Activated CD8-positive, alpha-beta memory T cell treated with anti-CD3 and anti-CD28 coated beads, Interleukin-2, amount 50 U/mL, for 1 hour (primary cell): ENCODE results near the gene TAPT1.
"Not testable (repeated sequence)": the region's sequence is repeated elsewhere in the genome, so short reads cannot be mapped to it uniquely, and the experiment has no call there.

Experiments used
- DNase-seq: peaks from one replicate; pipeline ENCODE4 v3.0.0-alpha.2; 2020; ENCODE audit errors: extremely low read depth

Gene TAPT1

DNA sequence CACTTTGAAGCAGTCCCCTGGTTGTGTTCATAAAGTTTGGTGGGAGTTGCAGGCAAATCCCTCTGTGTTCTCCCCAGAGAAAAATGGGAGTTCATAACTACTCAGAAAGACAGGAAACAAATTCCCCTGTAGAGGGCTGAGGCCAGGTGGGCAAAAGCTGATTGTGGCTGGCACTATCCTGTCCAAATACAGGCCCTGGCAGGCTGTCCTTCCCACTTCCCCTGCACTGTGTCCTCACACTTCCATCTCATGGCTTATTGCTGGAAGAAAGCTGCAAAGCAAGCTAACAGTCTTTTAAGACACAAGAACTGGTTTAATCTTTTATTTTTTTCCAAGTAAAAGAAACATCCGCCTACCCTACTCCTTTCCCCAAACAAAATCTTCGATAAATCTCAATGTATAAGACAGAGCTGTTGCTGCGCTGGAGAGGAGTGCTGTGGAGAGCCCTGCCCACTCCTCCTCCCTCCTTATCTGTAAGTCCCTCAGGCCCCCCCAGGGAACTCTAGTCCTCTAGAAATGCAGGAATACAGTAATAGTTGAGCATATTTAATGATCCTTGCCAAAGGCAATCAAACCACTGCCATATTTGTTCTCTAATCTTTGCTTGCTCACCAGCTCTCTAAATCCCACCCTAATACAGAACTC, 14.0 kb downstream of the TAPT1 start:
- DNase-seq, result no peak

DNA sequence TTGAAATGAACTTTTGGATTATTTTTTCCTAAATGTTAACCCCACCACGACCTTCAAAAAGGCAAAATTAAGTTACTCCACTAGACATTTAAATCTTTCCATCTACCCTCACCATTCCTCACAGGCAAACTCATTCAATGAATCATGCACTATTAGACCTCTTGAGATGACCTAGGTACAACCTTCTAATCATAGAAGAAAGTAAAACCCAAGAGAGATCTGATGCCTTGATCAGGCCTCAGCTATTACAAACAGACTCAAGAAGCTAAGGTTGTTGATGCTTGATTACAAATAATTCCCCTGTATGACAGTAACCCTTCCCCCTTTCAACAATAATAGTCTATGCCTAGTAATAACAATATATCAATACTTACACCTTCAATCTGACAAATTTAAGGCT, 18.9 kb downstream of the TAPT1 start:
- no peak for DNase-seq

- DNase-seq, result no peak
Observed at GRCh38 chr4:16206848-16207247, 19.4 kb downstream of the TAPT1 start.

- no peak for DNase-seq
Observed at GRCh38 chr4:16206301-16206700, 20.0 kb downstream of the TAPT1 start.

GRCh38 chr4:16205298-16206164, 20.7 kb downstream of the TAPT1 start:
- no peak for DNase-seq

DNA sequence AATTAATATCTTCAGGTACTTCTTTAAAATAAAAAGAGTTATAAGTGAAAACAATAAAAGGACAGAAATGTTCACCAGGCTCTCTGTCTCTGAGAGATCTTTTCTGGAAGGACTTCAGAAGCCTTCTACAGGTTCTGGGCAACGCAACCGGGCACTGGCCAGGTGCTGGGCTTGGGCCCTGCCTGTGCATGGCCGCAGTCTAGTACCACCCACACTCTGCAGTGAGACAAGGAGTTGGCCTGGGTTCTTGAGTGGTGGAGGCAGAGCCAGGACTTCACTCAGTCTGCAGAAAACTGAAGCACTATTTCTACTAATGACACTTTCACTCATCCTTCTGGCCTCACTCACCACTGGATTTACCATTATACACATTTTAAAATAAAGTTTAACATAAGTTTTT, 21.8 kb downstream of the TAPT1 start:
- no peak for DNase-seq

- no peak for DNase-seq
Observed at GRCh38 chr4:16203083-16203482, 23.2 kb downstream of the TAPT1 start.

GRCh38 chr4:16202598-16202997, 23.7 kb downstream of the TAPT1 start:
- DNase-seq, result no peak

DNA sequence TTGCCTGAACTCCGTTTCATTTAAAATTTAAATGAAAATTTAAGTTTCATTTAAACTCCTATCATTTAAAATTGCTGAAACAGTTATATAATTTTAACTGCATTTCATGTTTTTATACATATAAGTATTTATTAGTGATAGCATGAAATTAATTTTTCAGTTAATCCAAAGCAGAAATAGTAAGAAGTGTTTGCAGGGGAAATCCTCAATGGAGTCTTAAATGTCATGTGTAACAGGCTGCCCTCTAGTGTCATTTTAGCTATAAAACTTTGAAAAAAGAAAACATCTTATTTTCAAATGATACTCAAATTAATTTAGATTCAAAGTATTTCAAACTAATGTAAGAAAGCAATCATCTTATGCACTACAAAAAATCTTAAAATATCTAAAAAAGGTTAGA, 27.2 kb downstream of the TAPT1 start:
- no peak for DNase-seq

- DNase-seq, result no peak
Observed at GRCh38 chr4:16197876-16198665, 28.2 kb downstream of the TAPT1 start.

- DNase-seq, result no peak
Observed at GRCh38 chr4:16196482-16197393, 29.5 kb downstream of the TAPT1 start.

DNA sequence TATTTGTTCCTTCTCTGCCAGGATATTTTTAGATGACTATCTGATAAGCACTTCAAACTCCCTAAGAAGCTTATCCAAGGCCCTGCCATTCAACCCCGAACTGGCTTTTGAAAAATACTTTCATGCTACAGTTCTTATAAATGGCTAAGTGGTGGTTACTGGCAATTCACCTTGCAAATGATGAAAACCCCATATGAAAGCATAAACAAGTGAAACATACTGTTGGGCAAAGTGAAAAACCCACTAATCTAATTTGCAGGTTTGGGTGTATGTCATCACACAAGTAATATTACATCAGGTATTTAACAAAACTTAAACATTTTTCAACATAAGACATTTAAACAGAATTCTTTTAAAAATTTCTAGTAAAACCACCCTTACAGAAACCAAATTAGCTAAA, 31.1 kb downstream of the TAPT1 start:
- DNase-seq, result no peak

DNA sequence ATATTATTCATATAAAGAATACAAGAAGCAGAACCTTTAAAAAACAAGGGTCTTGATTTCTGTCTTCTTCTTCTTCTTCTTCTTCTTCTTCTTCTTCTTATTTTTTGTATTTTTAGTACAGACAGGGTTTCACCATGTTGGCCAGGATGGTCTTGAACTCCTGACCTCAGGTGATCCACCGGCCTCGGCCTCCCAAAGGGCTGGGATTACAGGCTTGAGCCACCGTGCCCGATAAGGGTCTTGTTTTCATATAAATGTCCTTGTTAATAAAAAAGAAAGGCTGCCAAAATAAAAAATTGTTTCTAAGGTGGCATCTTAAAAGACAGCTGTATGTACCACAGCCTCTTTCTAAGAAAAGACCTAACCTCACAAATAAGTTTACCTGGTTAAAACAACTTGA, 31.5 kb downstream of the TAPT1 start:
- not testable (repeated sequence) for DNase-seq

- no peak for DNase-seq
Observed at GRCh38 chr4:16194214-16194613, 32.1 kb downstream of the TAPT1 start.

GRCh38 chr4:16192631-16193518, 33.4 kb downstream of the TAPT1 start:
- no peak for DNase-seq

GRCh38 chr4:16192057-16192456, 34.2 kb downstream of the TAPT1 start:
- DNase-seq, result no peak

DNA sequence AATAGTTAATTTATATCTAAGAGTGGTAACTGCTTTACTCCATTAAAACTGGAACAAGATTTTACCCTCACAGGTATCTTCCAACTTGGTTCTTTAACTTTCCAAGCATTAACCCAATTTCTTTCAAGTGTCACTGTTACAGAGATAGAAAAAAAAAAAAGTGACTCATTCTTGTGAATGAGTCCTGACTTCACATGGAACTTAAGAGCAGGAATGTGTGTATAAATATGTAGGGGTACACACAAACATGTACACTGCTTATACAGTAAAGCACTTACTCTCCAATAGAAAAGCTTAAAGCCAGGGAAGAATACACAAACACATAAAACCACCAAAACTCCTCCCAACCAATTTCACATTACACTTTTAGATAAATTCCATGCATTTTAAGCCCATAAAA, 38.8 kb downstream of the TAPT1 start:
- no peak for DNase-seq

DNA sequence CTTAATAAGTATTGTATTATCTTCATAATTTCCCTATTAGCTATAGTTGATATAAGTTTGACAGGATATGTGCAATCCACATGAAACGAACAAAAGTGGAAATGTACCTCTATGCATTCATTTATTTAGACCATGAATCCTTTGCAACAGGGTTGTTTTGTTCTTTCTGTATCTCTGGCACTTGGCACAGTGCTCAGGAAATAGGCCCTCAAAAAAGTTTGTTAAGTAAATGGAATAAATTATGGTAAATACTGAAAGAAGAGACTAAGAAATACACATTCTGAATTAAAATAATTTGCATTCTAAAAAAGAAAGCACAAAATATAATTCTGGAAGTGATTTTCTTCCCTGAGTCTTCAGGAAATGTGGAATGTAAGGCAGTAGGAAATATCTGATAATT, 39.3 kb downstream of the TAPT1 start:
- no peak for DNase-seq

- DNase-seq, result no peak
Observed at GRCh38 chr4:16183604-16184003, 42.7 kb downstream of the TAPT1 start.

- DNase-seq, result no peak
Observed at GRCh38 chr4:16176621-16177020, 49.6 kb downstream of the TAPT1 start.

GRCh38 chr4:16171831-16172230, 54.4 kb downstream of the TAPT1 start:
- DNase-seq, result no peak
